Small intestine (tissue), 7 donors: ENCODE results near the gene DGKQ. TPM values are rescaled to one million over a fixed set of nuclear protein-coding genes. Genes with fewer than 3 reads are reported as not detected.
"Not testable (repeated sequence)": the region's sequence is repeated elsewhere in the genome, so short reads cannot be mapped to it uniquely, and the experiment has no call there.

ENCODE experiments used
- DNase-seq, 2 donors: peaks; one replicate each; pipeline versions ENCODE4 v3.0.0 to v3.0.0-alpha.2; 2013
- FAIRE-seq: peaks from 2 replicates; lab custom pipeline; 2012; peaks lifted over from hg19 to GRCh38; lab: Jason Lieb, UNC
- H3K27ac ChIP-seq, 3 donors: one replicate each; pipeline ENCODE4 v1.5.1; 2013; ENCODE audit warnings: low read length in 2 of 3, mild to moderate bottlenecking in 2 of 3, control low read depth in 1 of 3, inconsistent platforms in 1 of 3, low read depth in 1 of 3, moderate library complexity in 1 of 3
- H3K27me3 ChIP-seq, 3 donors: one replicate each; pipeline ENCODE4 v1.6.1; 2013; ENCODE audit warnings: low read length in 3 of 3, inconsistent platforms in 1 of 3; ENCODE audit not compliant: control insufficient read depth in 3 of 3, insufficient read depth in 3 of 3
- H3K36me3 ChIP-seq, 3 donors: one replicate each; pipeline ENCODE4 v1.6.1; 2013; ENCODE audit warnings: low read length in 3 of 3, inconsistent platforms in 1 of 3, low read depth in 1 of 3, mild to moderate bottlenecking in 1 of 3, moderate library complexity in 1 of 3; ENCODE audit not compliant: control insufficient read depth in 3 of 3, insufficient read depth in 2 of 3
- H3K4me1 ChIP-seq, 3 donors: one replicate each; pipeline ENCODE4 v1.6.1; 2013; ENCODE audit warnings: low read length in 2 of 3, inconsistent platforms in 1 of 3, low read depth in 1 of 3, mild to moderate bottlenecking in 1 of 3, moderate library complexity in 1 of 3; ENCODE audit not compliant: control insufficient read depth in 3 of 3, insufficient read depth in 2 of 3
- H3K4me3 ChIP-seq, 3 donors: one replicate each; pipeline ENCODE4 v1.5.1; 2013; ENCODE audit warnings: low read length in 3 of 3, control low read depth in 1 of 3, inconsistent platforms in 1 of 3, low read depth in 1 of 3, mild to moderate bottlenecking in 1 of 3, moderate library complexity in 1 of 3
- H3K9me3 ChIP-seq, 2 donors: one replicate each; pipeline ENCODE4 v1.6.1; 2013; ENCODE audit warnings: low read depth in 1 of 2, low read length in 1 of 2; ENCODE audit not compliant: control insufficient read depth in 2 of 2, insufficient read depth in 1 of 2
- WGBS, 3 donors: extraction: QIAGEN DNeasy Blood & Tissue Kit; methylation state at CpG; one replicate each; pipeline ENCODE4 v1.1.7; 2013; 5-methylcytosine and 5-hydroxymethylcytosine counted together
- polyA plus RNA-seq, 4 donors: library from polyadenylated mRNA; stranded (reverse) in 3 of 4; unstranded in 1 of 4; fragments of 200-250 nt in 3 of 4; fragments of 120-200 nt in 1 of 4; gene quantifications; one replicate each; pipeline versions ENCODE4 v1.2.1 to v1.2.3, GENCODE V29; 2013
- donor health status: healthy with polysubstance abuse.
- donor health status: control.
- donor health status: control.
- donor health status: Bipolar disorder and iron deficiency.
- donor health status: healthy.

Gene DGKQ
- polyA plus RNA-seq, 4 donors, result 18.9 to 42.3 (median 26.8) TPM

GRCh38 chr4:948936-949300, 24.5 kb downstream of the DGKQ start:
- no peak overlapping the region for H3K27ac ChIP-seq
- no peaks in the 10 kb centered on the region for H3K9me3 ChIP-seq
- peaks cover 0 to 18% (median 0%) of the 10 kb centered on the region in 3 donors for H3K36me3 ChIP-seq
- H3K27me3 ChIP-seq, result peaks cover 0 to 14% (median 0%) of the 10 kb centered on the region in 3 donors
- H3K4me3 ChIP-seq, result no peak overlapping the region
- FAIRE-seq (no peak), DNase-seq (no peak)
- 89 to 93% (median 90%) methylated on average over 13 of the region's 13 CpGs for WGBS, 3 donors
- peaks cover 0 to 5% (median 0%) of the 10 kb centered on the region in 3 donors for H3K4me1 ChIP-seq

GRCh38 chr4:948101-948935, 25.1 kb downstream of the DGKQ start:
- H3K36me3 ChIP-seq, result peaks cover 0 to 14% (median 0%) of the 10 kb centered on the region in 3 donors
- H3K4me1 ChIP-seq, result peaks cover 0 to 5% (median 0%) of the 10 kb centered on the region in 3 donors
- 78 to 81% (median 78%) methylated on average over 33 of the region's 33 CpGs for WGBS, 3 donors
- no peak overlapping the region for H3K4me3 ChIP-seq
- H3K27me3 ChIP-seq, result peaks cover 0 to 14% (median 0%) of the 10 kb centered on the region in 3 donors
- H3K27ac ChIP-seq, result no peak overlapping the region
- DNase-seq (peak in 1 of 2 donors; percentile 29), FAIRE-seq (no peak)
- no peaks in the 10 kb centered on the region for H3K9me3 ChIP-seq

- 91 to 94% (median 92%) methylated on average over 11 to 19 of the region's 19 CpGs for WGBS, 3 donors
- FAIRE-seq, result no peak
- H3K27me3 ChIP-seq, result peaks cover 0 to 14% (median 0%) of the 10 kb centered on the region in 3 donors
- peaks cover 0 to 6% (median 0%) of the 10 kb centered on the region in 3 donors for H3K36me3 ChIP-seq
- no peaks in the 10 kb centered on the region for H3K9me3 ChIP-seq
- H3K27ac ChIP-seq, result no peak overlapping the region
- DNase-seq, result no peak
- no peak overlapping the region for H3K4me3 ChIP-seq
- H3K4me1 ChIP-seq, result peaks cover 0 to 5% (median 0%) of the 10 kb centered on the region in 3 donors
Measured at GRCh38 chr4:947491-947971, 25.8 kb downstream of the DGKQ start.

GRCh38 chr4:946517-947471, 26.6 kb downstream of the DGKQ start:
- Histone ChIP-seq H3K36me3 (peaks cover 0 to 4% (median 0%) of the 10 kb centered on the region in 3 donors), H3K27me3 (peaks cover 0 to 14% (median 0%) of the 10 kb centered on the region in 3 donors), H3K27ac (no peak overlapping the region), H3K9me3 (no peaks in the 10 kb centered on the region), H3K4me1 (peaks cover 0 to 5% (median 0%) of the 10 kb centered on the region in 3 donors), H3K4me3 (no peak overlapping the region)
- DNase-seq (no peak), FAIRE-seq (no peak)
- 70 to 78% (median 71%) methylated on average over 62 of the region's 62 CpGs for WGBS, 3 donors

GRCh38 chr4:946103-946450, 27.3 kb downstream of the DGKQ start:
- Histone ChIP-seq H3K36me3 (no peaks in the 10 kb centered on the region), H3K9me3 (no peaks in the 10 kb centered on the region), H3K27ac (no peak overlapping the region), H3K4me1 (peaks cover 0 to 5% (median 0%) of the 10 kb centered on the region in 3 donors), H3K4me3 (no peak overlapping the region), H3K27me3 (peaks cover 0 to 14% (median 0%) of the 10 kb centered on the region in 3 donors)
- 65 to 78% (median 74%) methylated on average over 9 of the region's 9 CpGs for WGBS, 3 donors
- FAIRE-seq (no peak), DNase-seq (no peak)

GRCh38 chr4:945274-946102, 27.9 kb downstream of the DGKQ start:
- no peak overlapping the region for H3K27ac ChIP-seq
- H3K4me3 ChIP-seq, result no peak overlapping the region
- DNase-seq (peak in 1 of 2 donors; percentile 41), FAIRE-seq (no peak)
- WGBS, 3 donors, result 51 to 69% (median 59%) methylated on average over 28 of the region's 28 CpGs
- H3K36me3 ChIP-seq, result no peaks in the 10 kb centered on the region
- H3K4me1 ChIP-seq, result peaks cover 0 to 5% (median 0%) of the 10 kb centered on the region in 3 donors
- peaks cover 0 to 14% (median 0%) of the 10 kb centered on the region in 3 donors for H3K27me3 ChIP-seq
- H3K9me3 ChIP-seq, result no peaks in the 10 kb centered on the region

GRCh38 chr4:939508-939907, 33.9 kb downstream of the DGKQ start:
- 79 to 90% (median 90%) methylated on average over 4 of the region's 4 CpGs for WGBS, 3 donors
- H3K9me3 ChIP-seq, H3K4me1 ChIP-seq, H3K36me3 ChIP-seq, H3K27me3 ChIP-seq, FAIRE-seq, DNase-seq, H3K4me3 ChIP-seq, H3K27ac ChIP-seq: not testable (repeated sequence)
